ENCODE results near the gene GNPAT. TPM values are rescaled to one million over a fixed set of nuclear protein-coding genes. Genes with fewer than 3 reads are reported as not detected.

Gene GNPAT
- polyA plus RNA-seq, 3 donors, result 63.4 to 67.1 (median 65.9) TPM

- no peak for DNase-seq (ENCODE audit: low read depth in 3 of 3, low spot score in 2 of 3)
Measured at GRCh38 chr1:231312432-231312788, 71.4 kb downstream of the GNPAT start.

GRCh38 chr1:231313661-231314060, 72.6 kb downstream of the GNPAT start:
- no peak for DNase-seq (ENCODE audit: low read depth in 3 of 3, low spot score in 2 of 3)

GRCh38 chr1:231315887-231316286, 74.9 kb downstream of the GNPAT start:
- no peak for DNase-seq (ENCODE audit: low read depth in 3 of 3, low spot score in 2 of 3)

- no peak for DNase-seq (ENCODE audit: low read depth in 3 of 3, low spot score in 2 of 3)
Measured at GRCh38 chr1:231317306-231318014, 76.4 kb downstream of the GNPAT start.

- DNase-seq (ENCODE audit: low read depth in 3 of 3, low spot score in 2 of 3), result no peak
Measured at GRCh38 chr1:231318015-231318355, 77.0 kb downstream of the GNPAT start.

- DNase-seq (ENCODE audit: low read depth in 3 of 3, low spot score in 2 of 3), result no peak
Measured at GRCh38 chr1:231318568-231318967, 77.6 kb downstream of the GNPAT start.

GRCh38 chr1:231319080-231319479, 78.1 kb downstream of the GNPAT start:
- DNase-seq (ENCODE audit: low read depth in 3 of 3, low spot score in 2 of 3), result no peak

- DNase-seq (ENCODE audit: low read depth in 3 of 3, low spot score in 2 of 3), result no peak
Measured at GRCh38 chr1:231322880-231323530, 82.0 kb downstream of the GNPAT start.

GRCh38 chr1:231324660-231325059, 83.6 kb downstream of the GNPAT start:
- DNase-seq (ENCODE audit: low read depth in 3 of 3, low spot score in 2 of 3), result no peak

- no peak for DNase-seq (ENCODE audit: low read depth in 3 of 3, low spot score in 2 of 3)
Measured at GRCh38 chr1:231326248-231326647, 85.2 kb downstream of the GNPAT start.

Other genes starting within 250 kb of the GNPAT start
- gene FAM89A, start 201.0 kb upstream of the GNPAT start, polyA plus RNA-seq (ENCODE audit: insufficient read length in 3 of 3), result 10 to 100 TPM; 17.1 to 21.3 (median 20.6) TPM
- under 1 TPM; 0.07 to 0.11 (median 0.08) TPM for gene TRIM67, start 79.2 kb upstream of the GNPAT start, polyA plus RNA-seq (ENCODE audit: insufficient read length in 3 of 3)
- 10 to 100 TPM; 10.6 to 11.9 (median 11.8) TPM for gene EXOC8, start 96.6 kb downstream of the GNPAT start, polyA plus RNA-seq (ENCODE audit: insufficient read length in 3 of 3)
- 10 to 100 TPM; 13.3 to 15.1 (median 14.2) TPM for gene SPRTN, start 97.1 kb downstream of the GNPAT start, polyA plus RNA-seq (ENCODE audit: insufficient read length in 3 of 3)
- 10 to 100 TPM; 43.8 to 46.2 (median 46.0) TPM for gene EGLN1, start 181.1 kb downstream of the GNPAT start, polyA plus RNA-seq (ENCODE audit: insufficient read length in 3 of 3)